K562 (cell line): Measurements from ENCODE around the gene STAP1. TPM values are rescaled to one million over a fixed set of nuclear protein-coding genes. Genes with fewer than 3 reads are reported as not detected.

Source experiments
- CTBP1 ChIP-seq: fragments of 450-650 bp; IDR thresholded peaks from 2 replicates; pipeline ENCODE4 v1.6.1; 2016; ENCODE audit warnings: borderline replicate concordance
- CXXC5 ChIP-seq: fragments of 250-450 bp; sonication (Bioruptor Pico); IDR thresholded peaks from 2 replicates; pipeline ENCODE4 v1.8.0; 2022; ENCODE audit warnings: inconsistent platforms, mild to moderate bottlenecking, moderate library complexity
- ELF2 ChIP-seq: fragments of 250-450 bp; sonication (Bioruptor Pico); IDR thresholded peaks from 2 replicates; pipeline ENCODE4 v1.5.0; 2021; ENCODE audit warnings: mild to moderate bottlenecking
- FOS ChIP-seq: IDR thresholded peaks from 3 replicates; pipeline ENCODE4 v1.6.1; 2011; ENCODE audit not compliant: insufficient read length; ENCODE audit errors: extremely low read depth
- KLF16 ChIP-seq: IDR thresholded peaks from 2 replicates; pipeline ENCODE4 v1.6.1; 2016; ENCODE audit warnings: antibody characterized with exemption
- MBD1 ChIP-seq: fragments of 250-450 bp; sonication (Bioruptor Pico); IDR thresholded peaks from 2 replicates; pipeline ENCODE4 v1.8.0; 2022; ENCODE audit warnings: inconsistent platforms
- MEIS2 ChIP-seq: fragments of 450-650 bp; IDR thresholded peaks from 2 replicates; pipeline ENCODE4 v1.6.1; 2014; ENCODE audit warnings: mild to moderate bottlenecking; ENCODE audit not compliant: partially characterized antibody
- MXI1 ChIP-seq: IDR thresholded peaks from 2 replicates; pipeline ENCODE4 v1.6.1; 2011; ENCODE audit warnings: low read depth, mild to moderate bottlenecking, improper control_type of control experiment, low read length
- NFRKB ChIP-seq: fragments of 450-650 bp; IDR thresholded peaks from 2 replicates; pipeline ENCODE4 v1.6.1; 2016; ENCODE audit warnings: low read depth
- SMC3 ChIP-seq: conservative IDR thresholded peaks from 2 replicates; pipeline ENCODE4 v1.6.1; 2011; ENCODE audit warnings: low read depth, low read length, improper control_type of control experiment; ENCODE audit not compliant: insufficient read depth
- TEAD4 ChIP-seq, 2 experiments: sonication (generic) in 1 of 2; formaldehyde crosslinking in 1 of 2; IDR thresholded peaks; 2 replicates each; pipeline versions ENCODE4 v1.6.1 to v1.8.0; 2012 to 2022; ENCODE audit warnings: borderline replicate concordance in 1 of 2, inconsistent platforms in 1 of 2, low read length in 1 of 2, mild to moderate bottlenecking in 1 of 2, missing genetic modification reagents in 1 of 2
- XRCC5 ChIP-seq: fragments of 200-400 bp; formaldehyde crosslinking; IDR thresholded peaks from 2 replicates; pipeline ENCODE4 v1.6.1; 2017; ENCODE audit warnings: low read depth, mild to moderate bottlenecking, low read length
- ZBTB40 ChIP-seq, 2 experiments: fragments of 450-650 bp in 1 of 2; sonication (generic) in 1 of 2; formaldehyde crosslinking in 1 of 2; IDR thresholded peaks; 2 replicates each; pipeline versions ENCODE4 v1.7.1 to v1.9.0; 2016 to 2022; ENCODE audit warnings: inconsistent platforms in 1 of 2, mild to moderate bottlenecking in 1 of 2, missing genetic modification reagents in 1 of 2
- ZBTB7A ChIP-seq: IDR thresholded peaks from 2 replicates; pipeline ENCODE4 v1.6.1; 2011; ENCODE audit warnings: low read depth, mild to moderate bottlenecking, low read length, moderate library complexity, borderline replicate concordance; ENCODE audit not compliant: control insufficient read depth
- ZFX ChIP-seq: sonication (generic); formaldehyde crosslinking; IDR thresholded peaks from 2 replicates; pipeline ENCODE4 v1.8.0; 2022; ENCODE audit warnings: mild to moderate bottlenecking, missing genetic modification reagents, moderate library complexity
- ZNF57 ChIP-seq: fragments of 450-650 bp; formaldehyde crosslinking; IDR thresholded peaks from 2 replicates; pipeline ENCODE4 v1.4.0; 2020; ENCODE audit warnings: mild to moderate bottlenecking, moderate library complexity
- polyA plus RNA-seq, 8 experiments: library from polyadenylated mRNA; depleted of rRNA in 4 of 8; stranded (reverse) in 5 of 8; unstranded in 3 of 8; fragments of >200 nt; fragmentation: Nextera tagmentation in 2 of 8; fragmentation: Illumina TruSeq in 1 of 8; extraction: Ambion mirVana in 2 of 8; extraction: Trizol in 1 of 8; gene quantifications; 2 replicates each; pipeline versions ENCODE4 v1.2.1 to v1.2.3, GENCODE V29; 2011 to 2014; ENCODE audit warnings: inconsistent platforms in 1 of 8, missing spikeins in 1 of 8
- total RNA-seq, 7 experiments: library from RNA; depleted of rRNA in 6 of 7; stranded (reverse); fragments of >200 nt in 6 of 7; fragmentation: Illumina TruSeq in 2 of 7; extraction: Trizol in 2 of 7; gene quantifications; 2 replicates each; pipeline versions ENCODE4 v1.2.1 to v1.2.3, GENCODE V29; 2011 to 2021; ENCODE audit warnings: low replicate concordance in 1 of 7

Gene STAP1
- total and polyA plus RNA-seq, 9 of the 15 experiments (the other 6 are each of a cell fraction or from before 2014, with no cell fraction given): 0.50 to 5.6 (median 1.4) TPM

GRCh38 chr4:67545199-67546003, 13.1 kb upstream of the STAP1 start, which contains the start of gene CENPC (continued):
- TF ChIP-seq MBD1 (no peak), ZNF57 (CRISPR knock-in tag) (no peak), SMC3 (0 out of 2 replicates have a peak, but pooled peaks have one; percentile 16), TEAD4 (IDR thresholded peaks at IDR 0.05; ENCODE audit: low read length) (peak; percentile 61; the same call in 1 of the 2 replicates), TEAD4 (CRISPR knock-in tag; IDR thresholded peaks at IDR 0.05; ENCODE audit: borderline replicate concordance) (no peak), MXI1 (0 out of 2 replicates have a peak, but pooled peaks have one; percentile 18), XRCC5 (0 out of 2 replicates have a peak, but pooled peaks have one; percentile 46), FOS (peak; percentile 31), ZFX (CRISPR knock-in tag) (peak; percentile 96), CXXC5 (CRISPR knock-in tag) (peak; percentile 82), KLF16 (peak; percentile 52; the same call in 1 of the 2 replicates), MEIS2 (peak; percentile 37), ZBTB7A (peak; percentile 90), CTBP1 (0 out of 2 replicates have a peak, but pooled peaks have one; percentile 24), NFRKB (peak; percentile 71), ZBTB40 (IDR thresholded peaks at IDR 0.05) (0 out of 2 replicates have a peak, but pooled peaks have one; percentile 67), ZBTB40 (CRISPR knock-in tag; IDR thresholded peaks at IDR 0.05) (no peak), ELF2 (CRISPR knock-in tag) (peak; percentile 79)
